Right forelimb (tissue), 1 donor: ENCODE measurements around the gene THOC3.
"Not testable (repeated sequence)": the region's sequence is repeated elsewhere in the genome, so short reads cannot be mapped to it uniquely, and the experiment has no call there.

Experiments used
- DNase-seq: peaks from one replicate; pipeline ENCODE4 v3.0.0-alpha.2; 2018

Gene THOC3

GRCh38 chr5:175967471-175968372 is at the start of gene THOC3:
THOC3 (minus strand) TSS chr5:175968315; CDS start chr5:175968208, 107 bp downstream.
- DNase-seq, result peak; percentile 66

GRCh38 chr5:176017324-176017723 is 49.2 kb upstream of the THOC3 start:
- DNase-seq, result not testable (repeated sequence)

GRCh38 chr5:176014360-176014759 is 46.2 kb upstream of the THOC3 start:
- DNase-seq, result not testable (repeated sequence)

- not testable (repeated sequence) for DNase-seq
These were observed 43.0 kb upstream of the THOC3 start for GRCh38 chr5:176011088-176011487.

GRCh38 chr5:176010202-176010601 is 42.1 kb upstream of the THOC3 start:
- not testable (repeated sequence) for DNase-seq

GRCh38 chr5:176007220-176007619 is 39.1 kb upstream of the THOC3 start:
- DNase-seq, result not testable (repeated sequence)

- not testable (repeated sequence) for DNase-seq
These were observed 38.7 kb upstream of the THOC3 start for GRCh38 chr5:176006819-176007218.

GRCh38 chr5:175997979-175998378 is 29.9 kb upstream of the THOC3 start:
- not testable (repeated sequence) for DNase-seq

- DNase-seq, result not testable (repeated sequence)
These were observed 29.4 kb upstream of the THOC3 start for GRCh38 chr5:175997495-175997894.

- DNase-seq, result not testable (repeated sequence)
These were observed 28.7 kb upstream of the THOC3 start for GRCh38 chr5:175996791-175997190.

GRCh38 chr5:175995506-175995905 is 27.4 kb upstream of the THOC3 start:
- not testable (repeated sequence) for DNase-seq

- DNase-seq, result not testable (repeated sequence)
These were observed 11.4 kb upstream of the THOC3 start for GRCh38 chr5:175979371-175979995.

- DNase-seq, result not testable (repeated sequence)
These were observed 266 bp upstream of the THOC3 start for GRCh38 chr5:175968381-175968780.

- DNase-seq, result not testable (repeated sequence)
These were observed 5.8 kb downstream of the THOC3 start for GRCh38 chr5:175962329-175962728.

GRCh38 chr5:175960228-175960627 is 7.9 kb downstream of the THOC3 start:
- not testable (repeated sequence) for DNase-seq

GRCh38 chr5:175958515-175958914 is 9.6 kb downstream of the THOC3 start:
- DNase-seq, result not testable (repeated sequence)

GRCh38 chr5:175954107-175954506 is 14.0 kb downstream of the THOC3 start:
- DNase-seq, result not testable (repeated sequence)

GRCh38 chr5:175952810-175953209 is 15.3 kb downstream of the THOC3 start:
- DNase-seq, result not testable (repeated sequence)

GRCh38 chr5:175951339-175951969 is 16.7 kb downstream of the THOC3 start:
- not testable (repeated sequence) for DNase-seq

- not testable (repeated sequence) for DNase-seq
These were observed 19.6 kb downstream of the THOC3 start for GRCh38 chr5:175948329-175949108.

GRCh38 chr5:175943253-175943652 is 24.9 kb downstream of the THOC3 start:
- DNase-seq, result not testable (repeated sequence)

GRCh38 chr5:175940632-175941031 is 27.5 kb downstream of the THOC3 start:
- not testable (repeated sequence) for DNase-seq
